Measurements from ENCODE around the gene NFIX. TPM values are rescaled to one million over a fixed set of nuclear protein-coding genes. Genes with fewer than 3 reads are reported as not detected.

Gene NFIX
- total RNA-seq, 2 donors from 2014 or later, result 117 to 133 TPM

DNA sequence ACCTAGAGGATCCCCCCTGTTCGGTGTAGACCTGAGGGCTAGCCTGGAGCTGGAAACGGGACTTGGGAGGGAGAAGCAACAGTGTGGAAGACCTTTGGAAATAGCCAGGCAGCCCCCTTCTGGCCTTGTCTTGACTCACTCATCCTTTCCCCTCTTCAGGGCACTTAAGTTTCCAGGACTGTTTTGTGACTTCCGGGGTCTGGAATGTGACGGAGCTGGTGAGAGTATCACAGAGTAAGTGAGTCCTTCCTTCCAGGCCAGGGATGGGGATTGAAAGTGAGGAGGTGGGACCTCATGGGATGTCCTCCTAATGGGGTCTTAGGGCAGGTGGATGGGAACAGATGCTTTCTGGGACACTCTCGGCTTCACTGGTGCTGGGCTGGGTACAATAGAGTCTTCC lies 78.0 kb downstream of the NFIX start:
- ATAC-seq, result no peak
- DNase-seq, result no peak
- intact Hi-C loops (cut with DNase I), result no loop called here

DNA sequence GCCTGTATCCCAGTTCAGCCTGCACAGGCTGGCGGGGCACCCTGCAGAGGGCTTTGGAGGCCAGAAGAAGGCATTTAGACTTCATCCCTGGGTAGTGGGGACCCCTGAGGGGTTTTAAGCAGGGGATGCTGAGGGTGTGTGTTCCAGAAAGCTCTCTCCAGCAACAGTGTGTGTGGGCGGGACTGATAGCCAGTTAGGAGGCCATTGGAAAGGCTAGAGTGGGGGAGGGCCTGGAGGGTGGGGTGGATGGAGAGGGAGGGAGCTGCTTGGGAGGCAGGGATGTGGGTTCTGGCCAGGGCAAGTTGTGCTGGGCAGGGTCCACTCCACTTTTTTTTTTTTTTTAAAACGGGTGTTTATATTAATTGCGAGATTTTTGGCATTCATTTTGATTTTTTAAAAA lies 79.1 kb downstream of the NFIX start:
- DNase-seq (no peak), ATAC-seq (peak in 1 of 2 donors; percentile 6)
- intact Hi-C loops (cut with DNase I), result no loop called here

DNA sequence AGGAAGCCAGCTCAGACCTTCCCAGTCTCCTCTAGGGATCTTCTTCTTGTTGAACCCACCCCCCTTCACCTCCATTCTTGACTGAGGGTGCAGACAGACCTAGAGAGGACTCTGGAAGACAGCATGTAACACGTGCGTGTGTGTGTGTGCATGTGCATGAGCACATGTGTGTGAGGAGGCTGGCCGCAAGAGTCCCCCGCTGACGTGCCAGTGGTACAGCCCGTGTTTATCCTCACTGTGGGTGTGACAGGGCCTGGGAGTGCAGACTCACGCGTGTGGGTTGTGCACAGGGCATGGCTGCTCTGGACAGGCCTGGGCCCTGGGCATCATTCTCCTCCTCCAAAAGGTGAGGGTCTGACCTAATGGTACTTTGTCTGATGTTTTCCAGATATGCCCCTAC lies 81.0 kb downstream of the NFIX start:
- DNase-seq, result no peak
- intact Hi-C loops (cut with DNase I), result loop anchor here in 1 of 2 donors (5.0 kb wide), 1 partner anchor 89 kb away; no protein-coding TSS in a partner anchor
- peak in 1 of 2 donors; percentile 8 for ATAC-seq

DNA sequence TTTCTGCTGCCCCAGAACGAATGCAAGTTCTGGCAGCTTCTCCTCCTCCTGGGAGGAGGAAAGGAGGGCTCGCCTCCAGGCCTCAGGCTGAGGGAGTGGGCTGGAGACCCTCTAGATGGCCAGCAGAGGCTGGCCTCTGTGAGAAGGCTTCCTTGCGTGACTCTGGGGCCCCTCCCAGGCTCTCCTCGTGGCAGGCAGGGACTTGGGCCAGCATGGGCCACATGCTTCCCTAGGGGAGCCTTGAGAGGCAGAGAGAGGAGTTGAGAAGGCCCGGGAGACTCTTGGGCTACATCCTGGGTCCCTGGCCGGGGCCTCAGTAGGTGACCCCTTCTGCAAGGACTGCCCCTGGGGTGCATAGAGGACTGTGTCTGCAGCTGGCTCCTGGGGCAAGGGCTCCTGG lies 81.5 kb downstream of the NFIX start:
- DNase-seq (no peak), ATAC-seq (peak; percentile 2 to 29)
- intact Hi-C loops (cut with DNase I), result loop anchor here in 1 of 2 donors (5.0 kb wide), 1 partner anchor 89 kb away; no protein-coding TSS in a partner anchor

DNA sequence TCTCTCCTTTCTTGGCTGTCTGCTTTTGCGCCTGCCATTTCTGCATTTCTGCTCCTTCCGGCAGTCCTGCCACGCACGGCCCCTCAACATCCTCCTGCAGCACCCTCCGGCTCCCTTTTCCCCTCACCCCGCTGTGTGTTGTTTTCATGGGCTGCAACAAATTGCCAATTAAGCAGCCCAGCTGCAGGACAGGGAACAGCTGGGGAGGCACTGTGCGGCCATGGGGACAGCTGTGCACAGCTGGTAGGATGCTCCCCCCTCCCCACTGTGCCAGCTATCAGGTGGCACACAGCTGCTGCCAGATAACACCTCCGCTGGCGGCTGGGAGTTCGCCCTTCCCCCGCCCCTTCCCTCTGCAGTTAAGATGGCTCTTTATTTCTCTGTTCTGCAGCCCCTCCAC lies 82.0 kb downstream of the NFIX start:
- ATAC-seq, result peak in 1 of 2 donors; percentile 7
- no peak for DNase-seq
- intact Hi-C loops (cut with DNase I), result loop anchor here in 1 of 2 donors (5.0 kb wide), 1 partner anchor 90 kb away; no protein-coding TSS in a partner anchor

DNA sequence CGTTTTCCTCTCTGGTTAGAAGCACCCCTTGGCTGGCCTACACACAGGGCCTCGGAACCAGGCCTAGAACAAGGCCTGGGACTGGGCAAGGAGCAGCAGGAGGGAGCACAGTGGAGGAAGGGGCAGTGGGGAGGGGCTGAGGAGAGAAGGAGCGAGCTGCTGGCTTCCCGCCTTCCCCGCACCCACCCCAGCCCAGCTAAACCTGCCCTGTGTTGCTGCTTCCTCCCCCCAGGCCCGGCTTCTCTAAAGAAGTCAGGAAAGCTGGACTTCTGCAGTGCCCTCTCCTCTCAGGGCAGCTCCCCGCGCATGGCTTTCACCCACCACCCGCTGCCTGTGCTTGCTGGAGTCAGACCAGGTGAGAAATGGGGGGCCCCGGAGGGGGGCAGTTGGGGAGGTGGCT lies 83.1 kb downstream of the NFIX start:
- DNase-seq (no peak), ATAC-seq (no peak)
- intact Hi-C loops (cut with DNase I), result loop anchor here in 1 of 2 donors (5.0 kb wide), 1 partner anchor 91 kb away; no protein-coding TSS in a partner anchor

DNA sequence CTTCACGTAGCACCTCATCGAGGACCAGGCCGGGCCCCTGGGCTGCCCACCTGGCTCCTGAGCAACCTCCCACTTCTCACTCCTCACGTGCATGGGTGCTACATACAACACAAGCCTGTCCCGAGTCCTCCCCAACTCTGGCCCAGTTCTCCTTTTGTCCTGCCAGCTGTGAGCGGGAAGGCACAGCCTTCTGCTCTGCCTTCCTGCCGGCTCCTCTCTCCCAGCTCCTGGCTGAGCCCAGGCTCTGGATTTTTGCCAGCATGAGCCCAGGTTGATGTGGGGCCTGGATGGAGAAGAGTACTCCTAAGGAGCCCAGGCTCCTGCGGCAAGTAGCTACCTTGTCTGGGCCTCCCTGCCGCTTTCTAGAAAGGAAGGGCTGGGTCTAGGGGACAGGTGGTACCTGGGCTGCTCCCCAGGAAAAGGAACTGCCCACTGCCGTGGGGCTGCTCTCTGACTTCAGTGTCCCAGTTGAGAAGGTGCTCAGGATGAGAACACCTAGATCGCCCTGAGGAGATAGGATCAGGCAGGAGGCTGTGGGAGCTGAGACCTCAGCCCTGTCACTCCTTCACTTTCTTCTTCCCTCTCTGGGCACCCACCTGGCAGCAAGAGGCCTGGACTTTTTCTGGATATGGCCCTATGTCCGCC lies 83.7 kb downstream of the NFIX start:
- intact Hi-C loops (cut with DNase I), result loop anchor here in 1 of 2 donors (5.0 kb wide), 1 partner anchor 92 kb away; no protein-coding TSS in a partner anchor
- ATAC-seq (peak; percentile 9 to 35), DNase-seq (peak; percentile 64)

DNA sequence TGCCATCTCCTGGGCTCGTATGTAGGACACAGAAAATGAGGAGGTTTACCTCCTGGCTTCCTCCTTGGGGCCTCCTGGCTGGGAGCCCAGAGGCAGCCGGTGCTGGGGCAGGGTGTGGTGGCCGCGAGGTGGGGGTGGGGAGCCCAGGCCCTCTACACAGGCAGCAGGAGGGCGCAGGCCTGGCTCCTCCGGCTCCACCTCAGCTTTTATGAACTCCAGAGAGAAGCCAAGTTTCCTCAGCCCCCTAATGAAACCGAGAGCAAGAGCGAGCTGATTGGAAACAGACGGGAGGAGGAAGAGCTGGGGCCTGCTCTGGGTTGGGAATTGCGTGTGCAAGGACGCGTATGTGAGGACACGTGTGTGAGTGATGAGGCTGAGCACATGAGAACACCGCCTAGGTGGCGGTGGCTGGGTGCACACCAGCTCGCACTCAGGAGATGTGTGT lies 84.3 kb downstream of the NFIX start:
- peak; percentile 68 for DNase-seq
- peak; percentile 17 to 62 for ATAC-seq
- intact Hi-C loops (cut with DNase I), result loop anchor here in 1 of 2 donors (5.0 kb wide), 1 partner anchor 92 kb away; no protein-coding TSS in a partner anchor

DNA sequence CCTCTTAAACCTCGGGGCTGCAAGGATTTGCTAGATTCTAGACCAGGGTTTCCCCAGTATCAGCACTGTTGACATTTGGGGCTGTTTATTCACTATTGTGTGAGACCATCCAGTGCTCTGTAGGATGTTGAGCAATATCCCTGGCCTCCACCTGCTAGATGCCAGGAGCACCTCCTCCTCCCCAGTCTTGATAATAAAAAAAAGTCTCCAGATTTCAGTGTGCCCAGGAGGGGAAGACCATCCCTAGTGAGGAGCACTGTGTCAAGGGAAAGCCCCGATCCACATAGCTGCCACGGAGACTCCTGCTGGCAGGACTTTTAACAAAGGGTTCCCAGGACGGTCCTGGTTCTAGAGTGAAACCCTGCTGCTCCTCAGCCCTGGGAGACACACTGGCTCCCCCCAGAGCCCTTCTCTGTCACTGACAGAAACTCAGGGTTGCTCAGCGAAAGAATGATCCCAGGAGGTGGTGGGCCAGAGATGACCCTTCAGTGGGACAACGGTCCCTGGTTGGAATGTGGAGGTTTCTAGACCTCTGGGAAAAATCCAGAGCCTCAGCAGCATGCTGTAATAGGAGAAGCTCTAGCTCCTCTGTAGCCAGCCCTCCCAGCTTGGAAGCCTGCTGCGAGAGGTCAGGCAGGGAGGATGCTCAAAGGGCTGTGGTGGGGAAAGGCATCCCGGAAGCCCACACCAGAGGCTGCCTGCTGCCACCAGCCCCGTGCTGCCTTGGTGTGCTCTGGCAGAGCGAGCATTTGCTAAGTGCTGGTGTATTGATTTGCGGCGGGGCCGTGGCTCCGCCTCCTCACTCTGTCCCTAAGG lies 87.1 kb downstream of the NFIX start:
- intact Hi-C loops (cut with DNase I), result no loop called here
- ATAC-seq, result peak; percentile 39 to 47
- no peak for DNase-seq

DNA sequence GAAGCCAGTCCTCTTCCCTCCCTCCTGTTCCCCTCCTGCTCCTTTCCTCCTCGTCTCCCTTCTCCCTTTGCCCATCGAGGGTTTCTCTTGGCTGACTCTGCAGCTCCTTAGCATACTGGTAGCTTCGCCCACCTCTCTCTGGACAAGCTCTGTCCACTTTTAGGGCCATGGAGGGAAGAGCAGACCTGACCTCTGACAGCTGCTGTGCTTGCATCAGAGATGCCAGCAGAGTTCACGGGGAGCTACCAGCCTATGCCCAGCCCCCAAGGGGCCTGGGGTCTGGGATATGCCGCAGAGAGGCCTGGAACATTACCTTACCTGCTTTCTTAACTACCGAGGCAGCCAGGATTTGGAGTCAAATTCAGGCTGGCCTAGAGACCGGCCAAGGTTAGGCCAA lies 87.7 kb downstream of the NFIX start:
- no peak for DNase-seq
- ATAC-seq, result no peak
- intact Hi-C loops (cut with DNase I), result no loop called here

DNA sequence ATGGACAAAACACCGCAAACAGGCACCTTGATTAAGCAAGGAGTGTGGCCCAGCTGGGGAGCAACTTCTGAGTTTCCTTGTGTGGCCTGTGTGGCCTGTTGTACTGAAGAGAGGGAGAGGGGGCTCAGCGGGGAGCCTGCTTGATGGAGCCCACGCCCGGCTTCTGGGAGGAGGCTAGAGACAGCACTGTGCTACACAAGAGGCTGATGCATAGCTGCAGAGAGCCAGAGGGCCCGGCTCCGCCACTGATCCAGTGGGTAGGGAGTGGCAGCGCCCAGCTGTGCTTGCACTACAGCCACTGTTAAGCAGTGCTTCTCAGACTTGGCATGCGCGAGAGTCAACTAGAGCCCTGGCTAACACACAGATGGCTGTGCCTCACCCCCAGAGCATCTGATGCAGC lies 88.4 kb downstream of the NFIX start:
- DNase-seq (no peak), ATAC-seq (no peak)
- intact Hi-C loops (cut with DNase I), result no loop called here

DNA sequence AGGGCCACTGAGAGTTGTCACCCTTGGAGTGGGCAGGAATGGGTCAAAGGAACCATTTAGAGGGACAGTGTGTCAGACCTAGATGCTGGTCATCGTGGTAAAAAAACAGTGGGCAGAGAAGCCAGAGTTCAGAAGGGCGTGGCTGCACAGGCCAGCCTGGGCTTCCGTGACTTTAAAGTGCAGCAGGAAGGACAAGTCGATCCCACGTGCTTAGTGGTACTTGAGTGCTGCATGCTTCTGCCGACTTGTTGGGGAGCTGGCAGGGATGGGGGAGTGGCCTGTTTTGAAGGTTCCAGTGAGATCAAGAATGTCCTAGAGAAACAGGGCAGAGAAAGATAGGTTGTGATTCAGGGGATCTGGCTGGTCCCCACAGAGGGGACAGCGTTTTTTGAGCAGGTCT lies 90.4 kb downstream of the NFIX start:
- ATAC-seq, result peak in 1 of 2 donors; percentile 11
- intact Hi-C loops (cut with DNase I), result no loop called here
- no peak for DNase-seq

DNA sequence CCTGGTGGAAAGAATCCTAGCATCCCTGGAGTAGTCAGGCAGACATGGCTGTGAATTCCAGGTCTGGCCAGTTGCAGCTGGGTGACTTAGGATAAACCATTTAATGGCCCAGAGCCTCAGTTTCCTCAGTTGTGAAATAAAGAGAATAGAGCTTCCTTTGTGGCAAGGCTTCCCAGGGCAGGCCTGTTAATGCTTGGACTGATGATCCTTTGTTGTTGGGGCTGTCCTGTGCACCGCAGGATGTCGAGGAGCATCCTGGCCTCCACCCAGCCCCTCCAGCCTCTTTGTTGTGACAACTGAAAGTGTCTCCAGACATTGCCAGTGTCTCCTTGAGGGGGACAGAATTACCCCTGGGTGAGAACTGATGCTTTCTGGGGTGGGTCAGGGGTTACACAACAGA lies 91.1 kb downstream of the NFIX start:
- ATAC-seq (no peak), DNase-seq (no peak)
- intact Hi-C loops (cut with DNase I), result no loop called here

DNA sequence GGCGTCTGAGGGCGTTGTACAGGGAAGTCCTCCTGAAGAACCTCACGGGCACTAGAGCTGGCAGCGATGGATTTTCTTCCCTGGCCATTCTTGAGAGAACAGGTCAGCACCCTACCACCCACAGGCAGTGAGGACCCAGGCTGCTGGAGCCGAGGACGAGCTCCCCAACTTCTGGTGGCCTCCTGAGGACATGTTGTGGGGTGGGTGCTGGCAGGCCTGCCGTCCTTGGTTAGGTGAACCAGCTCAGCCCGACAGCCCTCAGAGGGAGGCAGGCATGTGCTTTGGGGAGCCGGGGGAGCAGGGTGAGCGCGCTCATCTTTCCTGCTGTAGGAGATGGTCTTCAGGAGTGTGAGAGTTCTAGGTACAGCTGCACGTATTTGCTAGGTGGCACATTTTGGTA lies 92.0 kb downstream of the NFIX start:
- intact Hi-C loops (cut with DNase I), result no loop called here
- DNase-seq (no peak), ATAC-seq (no peak)

DNA sequence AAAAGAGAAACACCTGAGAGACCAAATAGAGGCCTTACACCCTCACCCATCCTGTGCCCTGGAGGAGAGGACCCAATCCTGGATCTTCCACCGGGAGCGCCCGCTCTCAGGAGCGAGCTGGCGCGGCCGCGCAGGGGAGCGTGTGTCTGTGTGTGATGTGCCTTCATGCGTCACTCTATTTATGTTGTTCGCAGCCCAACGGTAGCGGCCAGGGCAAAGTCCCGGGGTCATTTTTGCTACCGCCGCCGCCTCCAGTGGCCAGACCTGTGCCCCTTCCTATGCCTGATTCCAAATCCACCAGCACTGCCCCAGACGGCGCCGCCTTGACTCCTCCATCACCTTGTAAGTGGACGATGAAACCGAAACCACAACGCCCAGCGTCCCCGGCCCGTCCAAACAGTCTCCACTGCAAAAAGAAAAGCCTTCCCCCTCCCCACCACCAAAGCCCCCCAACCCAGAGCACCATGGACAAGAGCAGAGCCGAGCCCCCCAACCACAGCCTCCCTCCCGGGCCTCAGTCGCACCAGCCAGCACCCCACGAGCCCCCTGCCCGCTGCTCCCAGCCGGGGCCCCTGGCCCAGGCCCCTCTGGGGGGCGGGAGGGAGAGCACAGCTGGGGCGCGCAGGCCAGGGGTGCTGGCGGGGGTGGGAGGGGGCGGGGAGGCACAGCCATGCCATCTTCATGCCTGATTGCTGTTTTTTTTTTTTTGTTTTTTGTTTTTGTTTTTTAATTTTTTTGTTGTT lies 92.7 kb downstream of the NFIX start:
- DNase-seq, result no peak
- no peak for ATAC-seq
- intact Hi-C loops (cut with DNase I), result no loop called here

DNA sequence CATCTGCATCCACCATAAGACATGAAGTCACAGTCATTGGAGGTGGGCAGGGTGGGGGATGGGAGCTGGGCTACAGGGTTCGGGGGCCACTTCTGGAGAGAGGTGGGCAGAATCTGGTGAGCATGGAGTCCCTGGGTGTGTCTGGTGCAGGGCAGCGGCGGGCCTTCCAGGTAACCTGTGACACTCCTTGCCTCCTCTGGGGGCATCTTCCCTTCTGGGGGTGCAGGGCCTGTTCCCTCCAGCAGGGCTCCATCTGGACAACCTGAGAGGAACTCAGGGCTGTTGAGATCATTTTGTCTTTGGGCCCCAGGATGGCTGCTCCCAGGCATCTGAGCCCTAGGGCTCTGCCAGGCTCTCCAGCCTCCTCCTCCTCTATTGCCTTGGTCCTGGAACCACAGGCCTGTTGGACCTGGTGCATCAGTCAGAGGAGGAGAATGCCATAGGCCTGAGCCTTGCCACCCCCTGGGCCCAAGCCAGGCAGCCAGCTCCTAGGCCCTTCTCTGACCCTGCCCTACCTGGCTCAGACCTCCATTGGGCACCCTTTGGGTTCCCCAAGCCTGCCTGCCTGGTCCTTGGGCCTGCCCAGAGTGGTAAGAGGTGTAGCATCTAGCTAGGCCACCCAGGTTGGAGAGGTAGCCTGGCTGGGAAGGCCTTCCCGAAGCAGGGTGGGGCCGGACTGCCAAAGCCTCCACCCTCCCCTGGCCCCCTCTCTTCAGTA lies 94.0 kb downstream of the NFIX start:
- intact Hi-C loops (cut with DNase I), result no loop called here
- DNase-seq (no peak), ATAC-seq (no peak)

DNA sequence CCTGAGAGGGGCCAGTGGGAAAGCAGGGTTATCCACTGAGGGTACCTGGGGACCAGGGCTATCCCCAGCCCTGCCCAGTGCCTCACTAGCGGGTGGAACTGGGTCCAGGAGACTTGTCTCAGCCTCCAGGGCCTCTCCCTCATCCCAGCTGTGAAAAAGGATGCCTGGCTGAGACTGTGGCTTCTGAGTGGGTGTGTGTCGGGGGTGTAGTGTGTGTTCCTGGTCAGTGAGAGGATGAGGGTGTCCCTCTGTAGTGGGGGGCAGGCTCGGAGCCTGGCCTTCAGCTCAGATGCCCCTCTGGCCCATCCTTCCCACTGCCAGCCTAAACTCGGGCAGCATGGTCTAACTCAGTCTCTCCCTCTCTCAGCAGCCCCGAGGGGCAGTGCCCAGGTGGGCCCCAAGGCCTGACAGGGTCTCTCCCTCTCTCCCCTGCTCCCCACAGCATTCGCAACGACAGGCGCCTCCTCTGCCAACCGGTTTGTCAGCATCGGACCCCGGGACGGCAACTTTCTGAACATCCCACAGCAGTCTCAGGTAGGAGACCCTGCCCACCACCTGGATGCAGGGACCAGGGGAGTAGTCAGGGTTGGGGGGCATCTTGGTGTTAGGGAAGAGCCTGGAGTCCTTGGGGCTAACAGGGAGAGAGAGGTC lies 94.7 kb downstream of the NFIX start:
- DNase-seq, result no peak
- intact Hi-C loops (cut with DNase I), result loop anchor here in 1 of 2 donors (10.0 kb wide), 1 partner anchor 175 kb away; no protein-coding TSS in a partner anchor
- no peak for ATAC-seq

DNA sequence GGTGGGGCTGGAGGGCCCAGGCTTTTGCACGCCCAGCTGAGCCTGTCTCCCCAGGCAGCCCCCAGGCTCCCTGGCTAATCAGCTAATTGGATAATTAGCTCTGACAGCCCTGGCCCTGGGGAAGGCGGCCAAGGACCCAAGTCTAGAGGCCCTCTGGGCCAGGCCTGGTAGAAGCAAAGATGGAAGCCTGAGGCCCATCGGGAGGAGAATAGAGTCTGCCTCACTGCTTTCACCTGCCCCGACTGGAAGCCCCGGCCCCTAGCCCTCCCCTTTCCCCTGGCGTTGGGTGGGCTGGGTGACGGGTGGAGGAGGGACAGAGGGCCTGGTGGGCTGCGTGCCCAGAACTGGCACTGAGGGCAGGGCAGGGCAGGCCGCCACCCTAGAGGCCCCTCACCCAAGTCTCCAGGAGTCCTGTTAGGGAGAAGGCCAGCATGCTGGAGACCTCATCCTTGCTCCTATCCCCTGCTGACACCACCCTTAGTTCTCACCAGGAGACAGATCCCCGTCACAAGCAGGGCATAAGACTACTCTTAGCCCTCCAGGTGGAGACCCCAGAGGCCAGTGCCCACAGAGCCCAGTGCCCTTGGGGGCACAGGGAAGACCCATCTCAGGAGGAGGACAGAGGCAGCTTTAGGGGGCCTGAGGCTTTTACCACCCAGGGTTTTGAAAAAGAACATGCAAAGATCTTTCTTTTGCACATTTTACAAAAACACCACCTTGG lies 95.4 kb downstream of the NFIX start:
- DNase-seq (no peak), ATAC-seq (no peak)
- intact Hi-C loops (cut with DNase I), result loop anchor here in 1 of 2 donors (10.0 kb wide), 1 partner anchor 174 kb away; no protein-coding TSS in a partner anchor
